ENCODE results near the gene NBPF26. TPM values are rescaled to one million over a fixed set of nuclear protein-coding genes. Genes with fewer than 3 reads are reported as not detected.
"Not testable (repeated sequence)": the region's sequence is repeated elsewhere in the genome, so short reads cannot be mapped to it uniquely, and the experiment has no call there.

NBPF26 gene
- total RNA-seq, 1 experiment from 2014 or later: 17.9 TPM

DNA sequence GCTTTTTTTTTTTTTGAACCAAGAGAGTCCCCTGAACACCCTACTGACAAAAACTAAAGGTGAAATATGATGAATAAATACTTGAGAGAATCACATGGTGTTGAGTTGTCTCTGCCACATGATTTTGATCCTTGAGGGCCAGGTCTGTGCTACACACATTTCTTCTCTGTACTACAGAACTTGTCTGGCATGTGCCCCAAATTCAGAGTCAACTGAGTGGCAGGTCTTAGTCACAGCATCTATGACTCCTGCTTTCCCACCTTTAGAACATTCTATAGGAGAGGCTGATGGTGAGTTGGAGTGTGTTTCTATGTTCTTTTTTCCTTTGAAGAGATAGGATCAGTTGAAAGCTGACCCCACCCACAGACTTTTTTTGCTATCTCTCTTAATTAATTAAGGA, 5.1 kb downstream of the NBPF26 start:
- H3K4me3 Mint-ChIP-seq (ENCODE audit: unreplicated experiment); CTCF ChIA-PET; H3K4me1 Mint-ChIP-seq (ENCODE audit: insufficient read depth, unreplicated experiment); H3K36me3 Mint-ChIP-seq (ENCODE audit: insufficient read depth, unreplicated experiment); H3K9me3 Mint-ChIP-seq (ENCODE audit: unreplicated experiment); H3K27ac Mint-ChIP-seq (ENCODE audit: low read depth, unreplicated experiment); BruUV-seq (replicated peaks); H3K27me3 Mint-ChIP-seq (ENCODE audit: insufficient read depth, unreplicated experiment); intact Hi-C loops (cut with micrococcal nuclease); POLR2A ChIA-PET; DNase-seq (ENCODE audit: unreplicated experiment): not testable (repeated sequence)

- H3K4me1 Mint-ChIP-seq (ENCODE audit: insufficient read depth, unreplicated experiment); BruUV-seq (replicated peaks); H3K27ac Mint-ChIP-seq (ENCODE audit: low read depth, unreplicated experiment); H3K36me3 Mint-ChIP-seq (ENCODE audit: insufficient read depth, unreplicated experiment); H3K27me3 Mint-ChIP-seq (ENCODE audit: insufficient read depth, unreplicated experiment); DNase-seq (ENCODE audit: unreplicated experiment); H3K9me3 Mint-ChIP-seq (ENCODE audit: unreplicated experiment); intact Hi-C loops (cut with micrococcal nuclease); POLR2A ChIA-PET; CTCF ChIA-PET; H3K4me3 Mint-ChIP-seq (ENCODE audit: unreplicated experiment): not testable (repeated sequence)
These were observed 45.3 kb downstream of the NBPF26 start for GRCh38 chr1:120769090-120769489.

DNA sequence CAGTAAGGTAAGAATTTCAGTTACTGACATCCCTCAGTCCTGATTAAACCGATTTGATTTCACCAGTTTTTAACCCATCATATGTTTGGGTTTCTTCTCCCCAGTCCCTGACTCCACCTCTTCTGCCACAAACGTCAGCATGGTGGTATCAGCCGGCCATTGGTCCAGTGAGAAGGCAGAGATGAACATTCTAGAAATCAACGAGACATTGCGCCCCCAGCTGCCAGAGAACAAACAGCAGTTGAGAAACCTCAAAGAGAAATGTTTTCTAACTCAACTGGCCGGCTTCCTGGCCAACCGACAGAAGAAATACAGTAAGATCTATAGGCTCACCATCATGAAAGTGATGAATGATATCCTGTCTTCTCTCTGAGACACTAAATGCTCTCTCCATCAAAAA, 81.7 kb downstream of the NBPF26 start:
- DNase-seq (ENCODE audit: unreplicated experiment); intact Hi-C loops (cut with micrococcal nuclease); H3K27ac Mint-ChIP-seq (ENCODE audit: low read depth, unreplicated experiment); H3K4me3 Mint-ChIP-seq (ENCODE audit: unreplicated experiment); H3K4me1 Mint-ChIP-seq (ENCODE audit: insufficient read depth, unreplicated experiment); POLR2A ChIA-PET; BruUV-seq (replicated peaks); H3K36me3 Mint-ChIP-seq (ENCODE audit: insufficient read depth, unreplicated experiment); H3K27me3 Mint-ChIP-seq (ENCODE audit: insufficient read depth, unreplicated experiment); H3K9me3 Mint-ChIP-seq (ENCODE audit: unreplicated experiment); CTCF ChIA-PET: not testable (repeated sequence)

DNA sequence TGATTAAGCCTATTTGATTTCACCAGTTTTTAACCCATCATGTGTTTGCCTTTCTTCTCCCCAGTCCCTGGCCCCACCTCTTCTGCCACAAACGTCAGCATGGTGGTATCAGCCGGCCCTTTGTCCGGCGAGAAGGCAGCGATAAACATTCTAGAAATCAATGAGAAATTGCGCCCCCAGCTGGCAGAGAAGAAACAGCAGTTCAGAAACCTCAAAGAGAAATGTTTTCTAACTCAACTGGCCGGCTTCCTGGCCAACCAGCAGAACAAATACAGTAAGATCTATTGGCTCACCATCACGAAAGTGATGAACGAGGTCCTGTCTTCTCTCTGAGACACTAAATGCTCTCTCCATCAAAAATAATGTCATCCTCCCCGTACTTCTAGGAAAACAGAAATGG, 88.1 kb downstream of the NBPF26 start:
- H3K27me3 Mint-ChIP-seq (ENCODE audit: insufficient read depth, unreplicated experiment); H3K36me3 Mint-ChIP-seq (ENCODE audit: insufficient read depth, unreplicated experiment); POLR2A ChIA-PET; H3K4me1 Mint-ChIP-seq (ENCODE audit: insufficient read depth, unreplicated experiment); intact Hi-C loops (cut with micrococcal nuclease); H3K9me3 Mint-ChIP-seq (ENCODE audit: unreplicated experiment); BruUV-seq (replicated peaks); H3K4me3 Mint-ChIP-seq (ENCODE audit: unreplicated experiment); CTCF ChIA-PET; H3K27ac Mint-ChIP-seq (ENCODE audit: low read depth, unreplicated experiment): not testable (repeated sequence)
- TF ChIP-seq, protein P1, sequence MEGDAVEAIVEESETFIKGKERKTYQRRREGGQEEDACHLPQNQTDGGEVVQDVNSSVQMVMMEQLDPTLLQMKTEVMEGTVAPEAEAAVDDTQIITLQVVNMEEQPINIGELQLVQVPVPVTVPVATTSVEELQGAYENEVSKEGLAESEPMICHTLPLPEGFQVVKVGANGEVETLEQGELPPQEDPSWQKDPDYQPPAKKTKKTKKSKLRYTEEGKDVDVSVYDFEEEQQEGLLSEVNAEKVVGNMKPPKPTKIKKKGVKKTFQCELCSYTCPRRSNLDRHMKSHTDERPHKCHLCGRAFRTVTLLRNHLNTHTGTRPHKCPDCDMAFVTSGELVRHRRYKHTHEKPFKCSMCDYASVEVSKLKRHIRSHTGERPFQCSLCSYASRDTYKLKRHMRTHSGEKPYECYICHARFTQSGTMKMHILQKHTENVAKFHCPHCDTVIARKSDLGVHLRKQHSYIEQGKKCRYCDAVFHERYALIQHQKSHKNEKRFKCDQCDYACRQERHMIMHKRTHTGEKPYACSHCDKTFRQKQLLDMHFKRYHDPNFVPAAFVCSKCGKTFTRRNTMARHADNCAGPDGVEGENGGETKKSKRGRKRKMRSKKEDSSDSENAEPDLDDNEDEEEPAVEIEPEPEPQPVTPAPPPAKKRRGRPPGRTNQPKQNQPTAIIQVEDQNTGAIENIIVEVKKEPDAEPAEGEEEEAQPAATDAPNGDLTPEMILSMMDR (IDR thresholded peaks at IDR 0.05; ENCODE audit: unreplicated experiment): peak; percentile 17
- peak; percentile 6 for DNase-seq (ENCODE audit: unreplicated experiment)

- H3K27me3 Mint-ChIP-seq (ENCODE audit: insufficient read depth, unreplicated experiment); POLR2A ChIA-PET; H3K27ac Mint-ChIP-seq (ENCODE audit: low read depth, unreplicated experiment); H3K4me1 Mint-ChIP-seq (ENCODE audit: insufficient read depth, unreplicated experiment); CTCF ChIA-PET; H3K9me3 Mint-ChIP-seq (ENCODE audit: unreplicated experiment); BruUV-seq (replicated peaks); H3K4me3 Mint-ChIP-seq (ENCODE audit: unreplicated experiment); H3K36me3 Mint-ChIP-seq (ENCODE audit: insufficient read depth, unreplicated experiment); DNase-seq (ENCODE audit: unreplicated experiment); intact Hi-C loops (cut with micrococcal nuclease): not testable (repeated sequence)
These were observed 101.3 kb downstream of the NBPF26 start for GRCh38 chr1:120825051-120825450.

- POLR2A ChIA-PET; H3K27me3 Mint-ChIP-seq (ENCODE audit: insufficient read depth, unreplicated experiment); BruUV-seq (replicated peaks); H3K9me3 Mint-ChIP-seq (ENCODE audit: unreplicated experiment); H3K4me3 Mint-ChIP-seq (ENCODE audit: unreplicated experiment); H3K27ac Mint-ChIP-seq (ENCODE audit: low read depth, unreplicated experiment); CTCF ChIA-PET; intact Hi-C loops (cut with micrococcal nuclease); H3K36me3 Mint-ChIP-seq (ENCODE audit: insufficient read depth, unreplicated experiment); DNase-seq (ENCODE audit: unreplicated experiment); H3K4me1 Mint-ChIP-seq (ENCODE audit: insufficient read depth, unreplicated experiment): not testable (repeated sequence)
These were observed 102.9 kb downstream of the NBPF26 start for GRCh38 chr1:120826623-120827022.
